D341Med (cell line): ENCODE data around the gene TFAP2B.

Experiments used
- DNase-seq: peaks from one replicate; pipeline ENCODE4 v3.0.0; 2012; ENCODE audit warnings: low spot score

TFAP2B gene

GRCh38 chr6:50825375-50826036 is 6.8 kb downstream of the TFAP2B start:
- no peak for DNase-seq

GRCh38 chr6:50826037-50826761 is 7.5 kb downstream of the TFAP2B start:
- DNase-seq = no peak

GRCh38 chr6:50826803-50827202 is 8.1 kb downstream of the TFAP2B start:
- DNase-seq = no peak

GRCh38 chr6:50829049-50829448 is 10.4 kb downstream of the TFAP2B start:
- no peak for DNase-seq

GRCh38 chr6:50829898-50830444 is 11.3 kb downstream of the TFAP2B start:
- DNase-seq = no peak

GRCh38 chr6:50831186-50831585 is 12.5 kb downstream of the TFAP2B start:
- DNase-seq = no peak

GRCh38 chr6:50832912-50833311 is 14.2 kb downstream of the TFAP2B start:
- no peak for DNase-seq

GRCh38 chr6:50834929-50835410 is 16.3 kb downstream of the TFAP2B start:
- DNase-seq = no peak

- no peak for DNase-seq
Observed at GRCh38 chr6:50836231-50836630, 17.6 kb downstream of the TFAP2B start.

- no peak for DNase-seq
Observed at GRCh38 chr6:50837589-50838445, 19.1 kb downstream of the TFAP2B start.

- DNase-seq = no peak
Observed at GRCh38 chr6:50840112-50840810, 21.6 kb downstream of the TFAP2B start.

- DNase-seq = no peak
Observed at GRCh38 chr6:50840811-50841192, 22.1 kb downstream of the TFAP2B start.

GRCh38 chr6:50842446-50842845 is 23.8 kb downstream of the TFAP2B start:
- DNase-seq = no peak

GRCh38 chr6:50842861-50843384 is 24.3 kb downstream of the TFAP2B start:
- no peak for DNase-seq

GRCh38 chr6:50843842-50844241 is 25.2 kb downstream of the TFAP2B start:
- no peak for DNase-seq

- no peak for DNase-seq
Observed at GRCh38 chr6:50845499-50846143, 26.9 kb downstream of the TFAP2B start.

GRCh38 chr6:50846144-50846851 is 27.6 kb downstream of the TFAP2B start:
- DNase-seq = no peak

GRCh38 chr6:50846852-50847155 is 28.1 kb downstream of the TFAP2B start:
- no peak for DNase-seq

- no peak for DNase-seq
Observed at GRCh38 chr6:50847890-50848594, 29.4 kb downstream of the TFAP2B start.
